HepG2 (cell line): ENCODE data around the gene EBF3. TPM values are rescaled to one million over a fixed set of nuclear protein-coding genes. Genes with fewer than 3 reads are reported as not detected.

ENCODE experiments used
- ARID3A ChIP-seq: IDR thresholded peaks from 2 replicates; pipeline ENCODE4 v1.6.1; 2012; ENCODE audit warnings: low read depth, low read length, improper control_type of control experiment
- CEBPG ChIP-seq: IDR thresholded peaks from 2 replicates; pipeline ENCODE4 v1.6.1; 2016
- FIP1L1 ChIP-seq: fragments of 200-400 bp; formaldehyde crosslinking; IDR thresholded peaks from 2 replicates; pipeline ENCODE4 v1.6.1; 2018; ENCODE audit warnings: low read depth, mild to moderate bottlenecking, low read length, moderate library complexity, borderline replicate concordance; ENCODE audit not compliant: insufficient read depth
- IRX3 ChIP-seq: sonication (generic); formaldehyde crosslinking; IDR thresholded peaks from 2 replicates; pipeline ENCODE4 v1.8.1; 2023; ENCODE audit warnings: mild to moderate bottlenecking, low read depth, missing genetic modification reagents, borderline replicate concordance
- JUND ChIP-seq: sonication (generic); formaldehyde crosslinking; IDR thresholded peaks from 2 replicates; pipeline ENCODE4 v1.8.0; 2022; ENCODE audit warnings: mild to moderate bottlenecking, missing genetic modification reagents
- MAFK ChIP-seq, 2 experiments: IDR thresholded peaks in 1 of 2; conservative IDR thresholded peaks in 1 of 2; 2 replicates each; pipeline ENCODE4 v1.6.1; 2011; ENCODE audit warnings: improper control_type of control experiment in 2 of 2, low read length in 2 of 2
- MTERF4 ChIP-seq: sonication (generic); formaldehyde crosslinking; IDR thresholded peaks from 2 replicates; pipeline ENCODE4 v1.8.0; 2023; ENCODE audit warnings: mild to moderate bottlenecking, missing genetic modification reagents
- STAG1 ChIP-seq: sonication (generic); formaldehyde crosslinking; IDR thresholded peaks from 2 replicates; pipeline ENCODE4 v1.4.0; 2020; ENCODE audit warnings: missing genetic modification reagents
- ZNF33B ChIP-seq: sonication (generic); formaldehyde crosslinking; IDR thresholded peaks from 2 replicates; pipeline ENCODE4 v1.5.1; 2020; ENCODE audit warnings: mild to moderate bottlenecking, missing genetic modification reagents
- ZNF556 ChIP-seq: sonication (generic); formaldehyde crosslinking; IDR thresholded peaks from 2 replicates; pipeline ENCODE4 v1.4.0; 2020; ENCODE audit warnings: mild to moderate bottlenecking, missing genetic modification reagents, borderline replicate concordance
- ZNF557 ChIP-seq: sonication (generic); formaldehyde crosslinking; IDR thresholded peaks from 2 replicates; pipeline ENCODE4 v1.4.0; 2020; ENCODE audit warnings: missing genetic modification reagents
- ZNF720 ChIP-seq: sonication (generic); formaldehyde crosslinking; IDR thresholded peaks from 2 replicates; pipeline ENCODE4 v1.4.0; 2020; ENCODE audit warnings: missing genetic modification reagents
- ZSCAN22 ChIP-seq: sonication (generic); formaldehyde crosslinking; IDR thresholded peaks from 2 replicates; pipeline ENCODE4 v1.4.0; 2020; ENCODE audit warnings: mild to moderate bottlenecking, missing genetic modification reagents
- polyA plus RNA-seq, 8 experiments: library from polyadenylated mRNA; depleted of rRNA in 3 of 8; stranded (reverse) in 7 of 8; unstranded in 1 of 8; fragments of >200 nt; fragmentation: Illumina TruSeq in 4 of 8; extraction: Trizol in 4 of 8; gene quantifications; 2 replicates each; pipeline versions ENCODE4 v1.2.1 to v1.2.3, GENCODE V29; 2011 to 2016; ENCODE audit warnings: low read depth in 4 of 8, missing spikeins in 1 of 8, mixed read lengths in 1 of 8; ENCODE audit not compliant: insufficient read depth in 1 of 8
- total RNA-seq, 5 experiments: library from RNA; depleted of rRNA; stranded (reverse); fragments of >200 nt; fragmentation: Illumina TruSeq; extraction: Trizol; gene quantifications; 2 replicates each; pipeline ENCODE4 v1.2.3, GENCODE V29; 2016; ENCODE audit warnings: low read depth in 1 of 5
- TF ChIP-seq, protein P1 (sequence below): sonication (generic); formaldehyde crosslinking; IDR thresholded peaks from 2 replicates; pipeline ENCODE4 v1.5.0; 2020; ENCODE audit warnings: mild to moderate bottlenecking, missing genetic modification reagents, moderate library complexity
- TF ChIP-seq, protein P2 (sequence below), 2 experiments: sonication (generic) in 1 of 2; formaldehyde crosslinking in 1 of 2; IDR thresholded peaks; 2 replicates each; pipeline versions ENCODE4 v1.4.0 to v1.6.1; 2016 to 2020; ENCODE audit warnings: borderline replicate concordance in 1 of 2, low read depth in 1 of 2, mild to moderate bottlenecking in 1 of 2, missing genetic modification reagents in 1 of 2
- TF ChIP-seq, protein P3 (sequence below): sonication (generic); formaldehyde crosslinking; IDR thresholded peaks from 2 replicates; pipeline ENCODE4 v1.8.0; 2022; ENCODE audit warnings: low read depth, missing genetic modification reagents

The EBF3 gene
- total and polyA plus RNA-seq, 2 of the 13 experiments (the other 11 are each of a cell fraction or from before 2014, with no cell fraction given): not detected

GRCh38 chr10:129853562-129853903 lies 110.5 kb downstream of the EBF3 start (continued):
- TF ChIP-seq, protein P1, sequence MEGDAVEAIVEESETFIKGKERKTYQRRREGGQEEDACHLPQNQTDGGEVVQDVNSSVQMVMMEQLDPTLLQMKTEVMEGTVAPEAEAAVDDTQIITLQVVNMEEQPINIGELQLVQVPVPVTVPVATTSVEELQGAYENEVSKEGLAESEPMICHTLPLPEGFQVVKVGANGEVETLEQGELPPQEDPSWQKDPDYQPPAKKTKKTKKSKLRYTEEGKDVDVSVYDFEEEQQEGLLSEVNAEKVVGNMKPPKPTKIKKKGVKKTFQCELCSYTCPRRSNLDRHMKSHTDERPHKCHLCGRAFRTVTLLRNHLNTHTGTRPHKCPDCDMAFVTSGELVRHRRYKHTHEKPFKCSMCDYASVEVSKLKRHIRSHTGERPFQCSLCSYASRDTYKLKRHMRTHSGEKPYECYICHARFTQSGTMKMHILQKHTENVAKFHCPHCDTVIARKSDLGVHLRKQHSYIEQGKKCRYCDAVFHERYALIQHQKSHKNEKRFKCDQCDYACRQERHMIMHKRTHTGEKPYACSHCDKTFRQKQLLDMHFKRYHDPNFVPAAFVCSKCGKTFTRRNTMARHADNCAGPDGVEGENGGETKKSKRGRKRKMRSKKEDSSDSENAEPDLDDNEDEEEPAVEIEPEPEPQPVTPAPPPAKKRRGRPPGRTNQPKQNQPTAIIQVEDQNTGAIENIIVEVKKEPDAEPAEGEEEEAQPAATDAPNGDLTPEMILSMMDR (CRISPR knock-in tag): peak; percentile 35
- TF ChIP-seq ZSCAN22 (CRISPR knock-in tag) (no peak), CEBPG (CRISPR knock-in tag) (peak; percentile 39; the same call in 1 of the 2 replicates), ZNF556 (CRISPR knock-in tag) (no peak), MAFK (conservative IDR thresholded peaks at IDR 0.05 in 1 of 2, IDR thresholded peaks at IDR 0.05 in 1 of 2; ENCODE audit: low read length in 2 of 2) (peak; percentile 83 to 86), ZNF557 (no peak), IRX3 (CRISPR knock-in tag) (no peak), ZNF720 (CRISPR knock-in tag) (no peak), ARID3A (peak; percentile 64; the same call in 1 of the 2 replicates), STAG1 (CRISPR knock-in tag) (peak; percentile 25; the same call in 1 of the 2 replicates), JUND (CRISPR knock-in tag) (no peak), FIP1L1 (no peak), ZNF33B (CRISPR knock-in tag) (no peak), MTERF4 (CRISPR knock-in tag) (no peak)
- TF ChIP-seq, protein P2, sequence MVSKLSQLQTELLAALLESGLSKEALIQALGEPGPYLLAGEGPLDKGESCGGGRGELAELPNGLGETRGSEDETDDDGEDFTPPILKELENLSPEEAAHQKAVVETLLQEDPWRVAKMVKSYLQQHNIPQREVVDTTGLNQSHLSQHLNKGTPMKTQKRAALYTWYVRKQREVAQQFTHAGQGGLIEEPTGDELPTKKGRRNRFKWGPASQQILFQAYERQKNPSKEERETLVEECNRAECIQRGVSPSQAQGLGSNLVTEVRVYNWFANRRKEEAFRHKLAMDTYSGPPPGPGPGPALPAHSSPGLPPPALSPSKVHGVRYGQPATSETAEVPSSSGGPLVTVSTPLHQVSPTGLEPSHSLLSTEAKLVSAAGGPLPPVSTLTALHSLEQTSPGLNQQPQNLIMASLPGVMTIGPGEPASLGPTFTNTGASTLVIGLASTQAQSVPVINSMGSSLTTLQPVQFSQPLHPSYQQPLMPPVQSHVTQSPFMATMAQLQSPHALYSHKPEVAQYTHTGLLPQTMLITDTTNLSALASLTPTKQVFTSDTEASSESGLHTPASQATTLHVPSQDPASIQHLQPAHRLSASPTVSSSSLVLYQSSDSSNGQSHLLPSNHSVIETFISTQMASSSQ (IDR thresholded peaks at IDR 0.05; ENCODE audit: low read depth): peak; percentile 76
- TF ChIP-seq, protein P2 (CRISPR knock-in tag; IDR thresholded peaks at IDR 0.05; ENCODE audit: borderline replicate concordance): no peak
- TF ChIP-seq, protein P3, sequence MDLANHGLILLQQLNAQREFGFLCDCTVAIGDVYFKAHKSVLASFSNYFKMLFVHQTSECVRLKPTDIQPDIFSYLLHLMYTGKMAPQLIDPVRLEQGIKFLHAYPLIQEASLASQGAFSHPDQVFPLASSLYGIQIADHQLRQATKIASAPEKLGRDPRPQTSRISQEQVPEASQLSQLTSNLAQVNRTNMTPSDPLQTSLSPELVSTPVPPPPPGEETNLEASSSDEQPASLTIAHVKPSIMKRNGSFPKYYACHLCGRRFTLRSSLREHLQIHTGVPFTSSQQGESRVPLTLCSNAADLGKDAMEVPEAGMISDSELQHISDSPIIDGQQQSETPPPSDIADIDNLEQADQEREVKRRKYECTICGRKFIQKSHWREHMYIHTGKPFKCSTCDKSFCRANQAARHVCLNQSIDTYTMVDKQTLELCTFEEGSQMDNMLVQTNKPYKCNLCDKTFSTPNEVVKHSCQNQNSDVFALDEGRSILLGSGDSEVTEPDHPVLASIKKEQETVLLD (CRISPR knock-in tag): no peak
